G401.6 (cell line): ENCODE measurements around the gene TLR10.
"Not testable (repeated sequence)": the region's sequence is repeated elsewhere in the genome, so short reads cannot be mapped to it uniquely, and the experiment has no call there.

Source experiments
- FAIRE-seq: peaks from 2 replicates; lab custom pipeline; 2012; peaks lifted over from hg19 to GRCh38; lab: Jason Lieb, UNC

Gene TLR10, protein sequence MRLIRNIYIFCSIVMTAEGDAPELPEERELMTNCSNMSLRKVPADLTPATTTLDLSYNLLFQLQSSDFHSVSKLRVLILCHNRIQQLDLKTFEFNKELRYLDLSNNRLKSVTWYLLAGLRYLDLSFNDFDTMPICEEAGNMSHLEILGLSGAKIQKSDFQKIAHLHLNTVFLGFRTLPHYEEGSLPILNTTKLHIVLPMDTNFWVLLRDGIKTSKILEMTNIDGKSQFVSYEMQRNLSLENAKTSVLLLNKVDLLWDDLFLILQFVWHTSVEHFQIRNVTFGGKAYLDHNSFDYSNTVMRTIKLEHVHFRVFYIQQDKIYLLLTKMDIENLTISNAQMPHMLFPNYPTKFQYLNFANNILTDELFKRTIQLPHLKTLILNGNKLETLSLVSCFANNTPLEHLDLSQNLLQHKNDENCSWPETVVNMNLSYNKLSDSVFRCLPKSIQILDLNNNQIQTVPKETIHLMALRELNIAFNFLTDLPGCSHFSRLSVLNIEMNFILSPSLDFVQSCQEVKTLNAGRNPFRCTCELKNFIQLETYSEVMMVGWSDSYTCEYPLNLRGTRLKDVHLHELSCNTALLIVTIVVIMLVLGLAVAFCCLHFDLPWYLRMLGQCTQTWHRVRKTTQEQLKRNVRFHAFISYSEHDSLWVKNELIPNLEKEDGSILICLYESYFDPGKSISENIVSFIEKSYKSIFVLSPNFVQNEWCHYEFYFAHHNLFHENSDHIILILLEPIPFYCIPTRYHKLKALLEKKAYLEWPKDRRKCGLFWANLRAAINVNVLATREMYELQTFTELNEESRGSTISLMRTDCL

DNA sequence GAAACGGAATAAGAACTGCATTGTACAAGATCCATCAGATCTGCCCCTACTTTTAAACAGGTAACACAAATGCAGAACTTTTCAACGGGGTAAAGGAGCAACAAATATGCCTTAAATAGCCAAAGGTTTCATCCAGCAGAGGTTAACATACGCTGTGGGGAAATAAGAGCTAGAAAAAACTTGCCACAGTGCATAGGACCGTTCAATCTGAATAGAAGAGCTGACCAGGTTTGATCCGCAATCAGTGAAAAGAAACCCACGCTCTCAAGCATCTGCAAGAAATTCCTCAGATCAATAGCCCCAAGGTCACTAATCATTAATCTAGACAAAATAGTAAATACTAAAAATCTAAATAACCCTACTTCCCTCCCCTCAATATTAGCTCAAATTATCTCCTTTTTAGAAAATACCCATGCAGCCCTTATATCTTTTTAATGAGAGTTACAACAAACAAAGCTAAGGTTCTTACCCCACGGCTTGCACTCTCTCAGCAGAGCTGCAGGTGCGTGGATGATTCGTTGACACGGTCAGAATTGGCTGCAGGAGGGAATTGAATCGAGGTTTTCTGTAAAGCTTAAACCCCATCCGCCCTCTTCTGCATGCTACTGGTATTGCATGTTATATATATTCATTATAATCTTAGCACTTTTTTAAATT lies at the start of gene TLR10:
TSS of gene TLR10 (minus strand) at position 539 of the 657 bp plus-strand sequence. CDS start 7,400 bp downstream, outside the sequence.
- FAIRE-seq: peak; percentile 77

DNA sequence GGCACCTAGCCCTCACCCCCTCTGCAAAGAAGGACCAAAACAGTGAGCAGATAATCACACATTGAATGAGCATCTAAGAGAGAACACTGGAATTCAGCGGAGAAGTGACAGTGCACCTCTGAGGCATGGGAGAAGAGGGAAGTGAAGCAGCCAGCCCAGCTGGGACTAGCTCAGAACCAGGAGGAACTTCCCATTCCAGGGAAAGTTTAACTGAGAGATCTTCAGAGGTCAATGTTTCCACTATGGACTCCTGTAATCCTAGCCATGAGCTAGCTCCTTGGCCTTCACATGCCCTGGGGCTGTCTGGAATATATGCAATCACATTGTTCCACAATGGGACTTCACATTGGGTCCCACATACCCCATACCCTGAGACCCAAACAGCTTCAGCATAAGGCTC lies 49.4 kb upstream of the TLR10 start:
- FAIRE-seq: no peak

DNA sequence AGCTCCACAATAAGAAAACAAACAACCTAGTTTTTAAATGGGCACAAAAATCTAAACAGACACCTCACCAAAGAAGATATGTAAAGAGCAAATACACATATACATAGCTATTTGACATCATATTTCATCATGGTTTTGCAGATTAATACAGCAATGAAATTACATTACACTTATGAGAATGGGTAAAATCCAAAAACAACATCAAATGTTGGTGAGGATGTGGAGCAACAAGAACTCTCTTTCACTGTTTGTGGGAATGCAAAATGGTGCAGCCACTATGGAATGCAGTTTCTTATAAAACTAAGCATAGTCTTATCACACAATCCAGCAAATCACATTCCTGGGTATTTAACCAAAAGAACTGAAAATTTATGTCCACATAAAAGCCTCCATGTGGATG lies 48.9 kb upstream of the TLR10 start:
- no peak for FAIRE-seq

DNA sequence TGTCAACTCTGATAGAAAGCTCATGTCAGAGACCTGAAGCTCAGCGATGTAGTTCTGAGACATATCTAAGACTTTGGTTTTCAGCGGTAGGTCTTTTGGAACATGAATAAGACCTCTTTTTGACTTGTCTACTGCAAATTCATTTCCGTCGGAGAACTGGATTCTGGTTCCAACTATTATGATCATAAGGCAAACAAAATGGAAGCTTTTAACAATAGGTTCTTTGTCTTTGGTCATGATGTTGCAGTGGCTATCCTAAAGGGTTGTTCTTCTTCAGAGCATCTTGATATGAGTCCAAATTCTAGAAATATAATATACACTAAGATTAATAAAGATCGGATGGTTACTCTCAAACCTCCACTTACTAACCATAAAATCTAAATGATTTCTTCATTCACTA lies 46.4 kb upstream of the TLR10 start:
- FAIRE-seq: no peak

DNA sequence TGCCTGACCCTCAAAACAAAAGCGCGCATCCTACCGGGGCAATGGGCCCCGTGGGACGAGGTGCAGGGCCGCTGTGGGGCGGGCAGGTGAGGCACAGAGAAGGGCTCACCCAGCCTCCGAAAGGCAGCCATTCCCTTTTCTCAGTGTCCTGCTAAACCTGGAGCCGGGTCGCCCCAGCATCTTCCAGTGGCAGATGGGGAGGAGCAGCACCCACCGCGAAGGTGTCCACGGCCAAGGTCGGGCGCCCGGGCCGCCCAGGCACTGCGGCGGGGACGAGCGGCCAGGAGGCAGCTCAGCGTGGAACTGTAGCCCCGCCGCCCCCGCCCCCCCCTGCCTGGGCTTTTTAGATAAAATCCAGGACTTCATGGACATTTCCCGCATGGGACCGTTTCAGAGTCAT lies 41.0 kb upstream of the TLR10 start:
- FAIRE-seq: no peak

DNA sequence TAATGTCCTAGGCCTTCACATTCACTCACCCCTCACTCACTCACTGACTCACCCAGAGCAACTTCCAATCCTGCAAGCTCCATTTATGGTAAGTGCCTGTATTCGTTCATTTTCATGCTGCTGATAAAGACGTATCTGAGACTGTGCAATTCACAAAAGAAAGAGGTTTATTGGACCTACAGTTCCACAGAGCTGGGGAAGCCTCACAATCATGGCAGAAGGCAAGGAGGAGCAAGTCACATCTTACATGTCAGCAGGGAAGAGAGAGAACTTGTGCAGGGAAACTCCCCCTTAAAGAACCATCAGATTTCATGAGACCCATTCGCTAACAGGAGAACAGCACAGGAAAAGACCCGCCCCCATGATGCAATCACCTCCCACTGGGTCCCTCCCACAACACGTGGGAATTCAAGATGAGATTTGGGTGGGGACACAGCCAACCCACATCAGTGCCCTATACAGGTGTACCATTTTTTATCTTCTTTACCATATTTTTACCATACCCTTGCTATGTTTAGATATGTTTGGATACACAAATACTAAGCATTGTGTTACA lies 40.0 kb upstream of the TLR10 start:
- FAIRE-seq: no peak

DNA sequence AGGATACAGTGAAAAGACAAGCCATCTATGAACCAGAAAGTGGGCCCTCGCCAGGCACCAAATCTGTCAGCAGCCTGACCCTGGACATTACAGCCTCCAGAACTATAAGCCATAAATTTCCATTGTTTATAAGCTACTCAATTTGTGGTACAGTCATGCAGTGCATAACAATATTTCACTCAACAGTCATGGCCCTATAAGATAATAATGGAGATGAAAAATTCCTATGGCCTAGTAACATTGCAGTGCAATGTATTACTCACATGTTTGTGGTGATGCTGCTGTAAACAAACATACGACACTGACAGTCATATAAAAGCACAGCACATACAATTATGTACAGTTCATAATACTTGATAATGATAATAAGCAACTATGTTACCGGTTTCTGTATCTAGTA lies 38.9 kb upstream of the TLR10 start:
- FAIRE-seq: no peak

DNA sequence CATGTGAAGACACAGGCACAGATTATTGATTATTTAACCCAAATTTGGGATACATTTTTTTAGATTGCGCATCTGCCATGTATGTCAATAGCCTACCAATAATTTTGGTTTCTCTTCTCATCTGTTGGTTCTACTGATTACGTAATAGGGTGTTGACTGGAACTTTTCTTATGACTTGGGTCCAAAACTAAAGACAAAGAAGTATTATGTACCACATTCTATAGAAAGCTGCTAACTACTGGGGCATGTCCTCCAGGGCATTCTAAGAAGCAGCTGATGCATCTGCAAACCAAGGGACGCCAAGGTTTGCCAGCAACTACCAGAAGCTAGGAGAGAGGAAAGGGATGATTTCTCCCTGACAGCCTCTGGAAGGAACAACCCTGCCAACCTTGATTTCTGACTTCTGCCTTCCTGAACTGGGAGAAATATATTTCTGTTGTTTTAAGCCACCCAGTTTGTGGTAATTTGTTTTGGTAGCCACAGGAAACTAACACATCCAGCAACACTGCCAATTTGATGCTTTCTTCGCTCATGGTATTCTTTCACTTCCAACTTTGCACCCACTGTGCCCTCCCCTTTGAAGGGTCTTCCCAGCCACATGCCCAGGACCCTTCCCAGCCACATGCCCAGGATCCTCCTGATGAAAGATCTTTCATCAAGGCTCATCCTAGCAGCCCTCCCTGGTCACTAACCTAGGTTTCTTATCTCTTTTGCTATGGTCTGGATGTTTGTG lies 37.7 kb upstream of the TLR10 start:
- no peak for FAIRE-seq

DNA sequence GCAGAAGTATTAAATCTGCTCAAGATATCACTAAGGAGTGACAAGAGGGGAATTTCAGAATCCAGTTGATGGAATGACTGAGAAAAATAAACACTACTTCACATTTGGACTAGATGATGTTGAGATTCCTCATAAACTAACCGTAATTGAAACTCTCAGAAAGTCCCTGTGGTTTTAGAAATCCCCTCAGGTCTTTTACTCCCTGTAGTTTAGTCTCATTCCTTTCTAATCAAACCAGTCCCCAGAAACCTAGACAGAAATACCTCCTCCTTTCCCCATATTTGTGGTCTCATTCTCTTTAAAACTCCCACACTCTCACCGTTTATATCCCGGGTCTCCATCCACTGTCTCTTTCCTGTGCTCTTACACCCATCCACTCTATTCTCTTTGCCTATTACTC lies 36.8 kb upstream of the TLR10 start:
- FAIRE-seq: no peak

DNA sequence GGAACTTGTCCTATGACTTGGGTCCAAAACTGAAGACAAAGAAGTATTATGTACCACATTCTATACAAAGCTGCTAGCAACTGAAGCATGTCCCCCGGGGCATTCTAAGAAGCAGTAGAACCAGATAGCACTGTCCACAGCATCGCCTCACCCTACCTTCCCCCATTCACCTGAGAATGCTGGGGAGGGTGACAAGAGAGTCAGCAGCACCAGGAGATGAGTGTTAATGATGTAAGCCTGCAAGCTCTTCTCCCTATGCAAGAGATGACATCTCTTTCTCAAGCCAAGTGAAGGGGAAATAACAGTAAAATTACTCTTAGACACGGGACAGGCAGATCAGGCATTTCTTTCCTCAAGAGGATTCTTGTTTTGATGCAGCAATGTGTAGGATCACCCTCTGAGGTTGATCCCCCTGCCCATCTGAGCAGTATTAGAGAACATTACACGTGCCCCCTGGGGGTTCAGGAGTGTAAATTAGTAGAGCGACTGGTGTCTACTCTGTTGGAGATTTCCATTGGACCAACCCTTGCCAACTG lies 35.7 kb upstream of the TLR10 start:
- no peak for FAIRE-seq

DNA sequence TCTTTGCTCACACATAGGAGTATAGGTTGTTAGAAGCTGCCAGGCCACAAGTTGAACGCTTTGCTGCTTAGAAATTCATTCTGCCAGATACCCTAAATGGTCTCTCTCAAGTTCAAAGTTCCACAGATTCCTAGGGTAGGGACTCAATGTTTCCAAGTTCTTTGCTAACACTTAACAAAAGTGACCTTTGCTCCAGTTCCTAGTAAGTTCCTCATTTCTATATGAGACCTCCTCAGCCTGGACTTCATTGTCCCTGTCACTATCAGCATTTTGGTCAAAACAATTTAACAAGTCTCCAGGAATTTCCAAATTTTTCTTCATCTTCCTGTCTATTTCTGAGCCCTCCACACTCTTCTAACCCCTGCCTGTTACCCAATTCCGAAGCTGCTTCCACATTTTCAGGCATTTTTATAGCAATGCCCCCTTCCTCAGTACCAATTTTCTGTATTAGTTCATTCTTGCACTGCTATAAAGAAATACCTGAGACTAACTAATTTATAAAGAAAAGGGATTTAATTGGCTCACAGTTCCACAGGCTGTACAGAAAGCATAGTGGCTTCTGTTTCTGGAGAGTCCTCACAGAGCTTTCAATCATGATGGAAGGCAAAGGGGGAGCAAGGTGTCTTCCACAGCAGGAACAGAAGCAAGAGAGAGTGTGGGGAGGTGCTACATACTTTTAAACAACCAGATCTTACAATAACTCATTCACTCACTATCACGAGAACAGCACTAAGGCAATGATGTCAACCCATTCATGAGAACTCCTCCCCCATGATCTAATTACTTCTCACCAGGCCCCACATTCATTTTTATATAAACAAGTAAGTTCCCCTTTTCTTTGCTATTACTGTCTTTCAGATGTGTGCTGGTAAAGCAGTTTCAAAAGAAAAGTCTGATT lies 33.3 kb upstream of the TLR10 start:
- FAIRE-seq: no peak

DNA sequence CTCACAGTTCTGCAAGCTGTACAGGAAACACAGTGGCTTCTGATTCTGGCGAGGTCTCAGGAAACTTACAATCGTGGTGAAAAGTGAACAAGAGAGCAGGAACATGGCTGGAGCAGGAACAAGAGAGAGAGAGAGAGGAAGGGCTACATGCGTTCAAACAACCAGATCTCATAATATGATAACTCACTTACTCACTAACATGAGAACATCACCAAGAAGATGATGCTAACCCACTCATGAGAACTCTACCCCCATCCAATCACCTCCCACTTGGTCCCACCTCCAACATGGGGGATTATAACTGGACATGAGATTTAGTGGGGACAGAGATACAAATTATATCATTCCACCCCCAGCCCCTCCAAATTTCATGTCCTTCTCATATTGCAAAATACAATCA lies 31.6 kb upstream of the TLR10 start:
- FAIRE-seq: no peak

DNA sequence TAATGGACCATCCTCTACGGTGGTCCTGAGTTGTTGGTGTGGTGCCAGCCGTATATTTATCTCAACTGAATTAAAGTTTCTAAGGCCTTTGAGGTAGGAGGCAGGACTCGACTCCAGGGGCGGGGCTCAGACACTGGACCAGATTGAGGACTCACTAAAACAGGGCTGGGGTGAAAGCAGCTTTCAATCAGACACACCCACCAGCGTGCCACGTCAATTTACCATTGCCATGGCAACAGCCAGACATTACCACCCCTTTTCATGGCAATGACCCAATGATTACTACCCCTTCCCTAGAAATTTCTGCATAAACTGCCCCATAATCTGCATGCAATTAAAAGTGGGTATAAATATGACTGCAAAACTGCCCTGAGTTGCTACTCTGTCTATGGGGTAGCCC lies 28.5 kb upstream of the TLR10 start:
- no peak for FAIRE-seq

DNA sequence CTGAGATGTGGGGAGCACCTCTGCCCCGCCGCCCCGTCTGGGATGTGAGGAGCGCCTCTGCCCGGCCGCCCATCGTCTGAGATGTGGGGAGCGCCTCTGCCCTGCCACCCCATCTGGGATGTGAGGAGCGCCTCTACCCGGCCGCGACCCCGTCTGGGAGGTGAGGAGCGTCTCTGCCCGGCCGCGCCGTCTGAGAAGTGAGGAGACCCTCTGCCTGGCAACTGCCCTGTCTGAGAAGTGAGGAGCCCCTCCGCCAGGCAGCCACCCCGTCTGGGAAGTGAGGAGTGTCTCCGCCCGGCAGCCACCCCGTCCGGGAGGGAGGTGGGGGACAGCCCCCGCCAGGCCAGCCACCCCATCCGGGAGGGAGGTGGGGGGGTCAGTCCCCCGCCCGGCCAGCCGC lies 24.7 kb upstream of the TLR10 start:
- not testable (repeated sequence) for FAIRE-seq

DNA sequence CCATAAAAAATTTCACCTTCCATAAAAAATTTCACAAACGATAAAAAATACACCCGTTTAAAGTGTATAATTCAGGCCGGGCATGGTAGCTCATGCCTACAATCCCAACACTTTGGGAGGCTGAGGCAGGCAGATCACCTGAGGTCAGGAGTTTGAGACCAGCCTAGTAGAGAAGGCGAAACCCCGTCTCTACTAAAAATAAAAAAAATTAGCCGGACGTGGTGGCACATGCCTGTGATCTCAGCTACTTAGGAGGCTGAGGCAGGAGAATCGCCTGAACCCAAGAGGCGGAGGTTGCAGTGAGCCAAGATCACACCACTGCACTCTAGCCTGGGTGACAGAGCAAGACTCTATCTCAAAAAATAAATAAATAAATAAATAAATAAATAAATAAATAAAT lies 23.5 kb upstream of the TLR10 start:
- FAIRE-seq: not testable (repeated sequence)

DNA sequence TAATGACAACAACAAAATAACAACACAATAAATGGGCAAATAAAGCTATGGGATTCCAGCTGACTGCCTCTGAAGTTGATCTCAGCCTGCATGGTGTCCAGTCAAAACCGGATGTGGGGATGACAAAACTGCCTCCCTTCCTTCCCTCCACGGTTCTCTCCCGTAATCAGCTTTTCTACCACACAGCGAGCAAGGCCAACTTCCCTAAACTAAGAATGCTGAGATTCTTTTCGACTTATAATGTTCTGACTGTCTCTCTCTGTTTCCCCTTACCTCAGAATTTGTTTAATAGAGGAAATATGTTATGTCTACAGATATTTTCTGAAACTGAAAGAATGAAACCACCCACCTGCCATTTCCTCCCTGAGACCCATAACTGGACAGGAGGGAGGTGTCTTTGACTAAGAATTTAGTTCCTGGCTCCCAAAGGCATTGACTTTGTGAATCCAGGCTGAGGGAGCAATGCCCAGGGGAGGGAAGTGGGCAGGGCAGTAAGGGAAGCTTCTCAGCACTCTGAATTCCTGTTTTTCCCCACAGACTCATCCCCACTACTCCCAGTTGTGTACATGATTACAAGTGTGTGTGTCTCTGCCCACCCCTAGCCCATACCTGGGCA lies 22.8 kb upstream of the TLR10 start:
- no peak for FAIRE-seq

DNA sequence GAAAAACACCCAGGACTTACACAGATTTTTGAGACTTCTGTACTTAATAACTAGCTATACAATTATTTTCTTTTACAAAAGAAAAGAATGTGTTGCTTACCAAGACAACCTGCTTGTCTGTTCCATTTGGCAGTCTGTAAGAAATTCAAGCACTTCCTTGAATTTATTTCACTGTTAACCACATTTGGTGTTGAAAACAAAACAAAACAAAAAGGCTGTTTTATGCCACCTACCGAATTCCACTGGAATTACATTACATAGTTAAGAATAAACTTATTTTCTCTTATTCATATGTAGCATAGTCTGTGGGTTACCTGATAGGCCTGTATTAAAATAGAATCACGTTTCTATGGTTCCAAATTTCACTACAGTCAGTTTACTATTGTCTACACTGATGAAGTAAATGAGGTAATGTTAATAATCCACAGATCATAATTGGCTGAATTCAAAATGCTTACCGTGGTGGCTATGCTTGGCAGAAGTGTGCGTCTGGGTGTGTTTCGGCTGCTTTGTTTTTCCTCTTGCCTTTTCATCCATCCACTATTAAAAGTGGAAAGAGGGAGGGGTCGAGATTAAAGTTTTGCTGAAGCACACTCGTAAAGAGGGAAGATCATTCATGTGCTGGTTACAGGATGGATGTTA lies 22.0 kb upstream of the TLR10 start, which contains the start of gene TLR1:
TSS of gene TLR1 (minus strand) at position 138 of the 642 bp plus-strand sequence. CDS start 5,960 bp downstream, outside the sequence.
- peak; percentile 95 for FAIRE-seq

DNA sequence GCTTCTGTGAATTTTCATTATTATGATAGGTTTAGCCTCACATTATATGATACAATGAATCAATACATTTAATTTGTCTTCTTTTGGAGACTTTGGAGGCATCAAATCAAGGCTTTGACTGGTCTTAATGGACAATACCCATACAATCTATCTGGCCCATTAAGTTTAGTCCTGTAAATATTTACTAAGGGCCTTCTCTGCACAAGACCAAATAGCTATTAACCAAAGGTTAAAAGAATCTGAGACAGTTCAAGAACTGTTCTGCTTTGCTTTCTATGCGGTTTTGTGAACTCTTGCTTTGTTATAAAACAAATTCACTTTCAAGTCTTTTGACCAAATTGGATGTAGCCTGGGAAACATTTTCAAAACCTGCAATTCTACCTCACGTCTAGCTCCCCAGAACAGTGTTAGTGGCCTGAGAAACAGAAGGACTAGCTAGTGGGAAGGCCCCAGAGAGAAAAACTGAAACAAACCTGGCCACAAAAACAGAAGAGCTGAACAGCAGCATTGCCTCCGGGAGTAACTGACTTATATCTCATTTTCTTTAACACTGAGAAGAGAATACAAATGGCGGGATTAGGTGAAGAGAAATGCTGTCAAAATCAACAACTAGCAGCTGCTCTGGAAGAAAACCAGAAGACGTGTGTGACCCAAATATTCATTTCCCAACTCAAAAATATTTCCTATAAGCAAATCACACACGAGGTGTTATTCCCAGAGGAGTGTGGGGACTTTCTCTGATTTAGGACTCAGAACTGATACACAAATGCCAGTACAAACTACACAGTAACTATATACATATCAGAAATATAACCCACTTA lies 21.3 kb upstream of the TLR10 start:
- FAIRE-seq: no peak
